ENCODE results near the gene NDUFA7. TPM values are rescaled to one million over a fixed set of nuclear protein-coding genes. Genes with fewer than 3 reads are reported as not detected.

Gene NDUFA7
- total and polyA plus RNA-seq, 2 of the 13 experiments (the other 11 are each of a cell fraction or from before 2014, with no cell fraction given) = 64.5 to 71.5 TPM

DNA sequence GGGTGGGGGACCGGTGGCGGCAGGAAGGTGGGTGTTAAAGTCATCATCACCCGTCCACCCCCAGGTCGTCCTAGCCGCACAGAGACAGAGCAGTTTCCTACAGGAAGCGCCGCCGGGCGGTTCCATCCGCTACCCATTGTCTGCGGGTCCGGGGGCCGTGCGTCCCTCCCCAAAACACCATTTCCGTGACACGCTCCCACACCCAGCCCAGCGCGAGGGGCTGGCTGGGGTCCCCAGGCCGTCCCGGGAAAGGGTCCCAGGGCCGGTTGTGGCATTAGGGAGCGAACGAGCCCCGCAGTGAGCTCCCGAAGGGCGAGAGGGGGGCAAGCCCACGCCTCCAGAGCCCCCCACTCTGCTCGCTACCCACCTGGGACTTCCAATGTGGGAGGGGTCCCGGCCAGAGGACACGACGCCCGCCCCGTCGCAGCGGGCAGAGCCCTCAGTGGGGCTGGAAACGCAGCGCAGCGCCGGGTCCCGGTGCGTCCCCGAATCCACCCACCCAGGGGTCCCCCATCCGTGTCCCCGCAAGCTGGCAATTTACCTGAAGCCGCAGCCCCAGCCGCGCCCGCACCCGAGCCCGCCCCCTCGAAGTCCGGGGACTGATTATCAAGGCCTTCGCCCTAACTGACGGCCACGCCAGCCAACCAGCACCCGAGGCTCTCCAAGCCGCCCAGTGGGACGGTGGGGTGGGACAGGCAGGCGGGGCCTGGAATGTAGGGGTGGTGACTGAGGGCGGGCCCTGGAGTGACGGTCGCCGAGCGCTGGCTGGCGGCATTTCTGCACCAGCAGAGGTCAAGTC is 21.7 kb upstream of the NDUFA7 start, which contains the start of gene KANK3 (continued):
- TF ChIP-seq, protein P1, sequence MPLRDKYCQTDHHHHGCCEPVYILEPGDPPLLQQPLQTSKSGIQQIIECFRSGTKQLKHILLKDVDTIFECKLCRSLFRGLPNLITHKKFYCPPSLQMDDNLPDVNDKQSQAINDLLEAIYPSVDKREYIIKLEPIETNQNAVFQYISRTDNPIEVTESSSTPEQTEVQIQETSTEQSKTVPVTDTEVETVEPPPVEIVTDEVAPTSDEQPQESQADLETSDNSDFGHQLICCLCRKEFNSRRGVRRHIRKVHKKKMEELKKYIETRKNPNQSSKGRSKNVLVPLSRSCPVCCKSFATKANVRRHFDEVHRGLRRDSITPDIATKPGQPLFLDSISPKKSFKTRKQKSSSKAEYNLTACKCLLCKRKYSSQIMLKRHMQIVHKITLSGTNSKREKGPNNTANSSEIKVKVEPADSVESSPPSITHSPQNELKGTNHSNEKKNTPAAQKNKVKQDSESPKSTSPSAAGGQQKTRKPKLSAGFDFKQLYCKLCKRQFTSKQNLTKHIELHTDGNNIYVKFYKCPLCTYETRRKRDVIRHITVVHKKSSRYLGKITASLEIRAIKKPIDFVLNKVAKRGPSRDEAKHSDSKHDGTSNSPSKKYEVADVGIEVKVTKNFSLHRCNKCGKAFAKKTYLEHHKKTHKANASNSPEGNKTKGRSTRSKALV (CRISPR knock-in tag; IDR thresholded peaks at IDR 0.05) = 0 out of 2 replicates have a peak, but pooled peaks have one; percentile 36
- TF ChIP-seq NR2F6 (IDR thresholded peaks at IDR 0.05) = no peak
- TF ChIP-seq NR2F6 (CRISPR knock-in tag; IDR thresholded peaks at IDR 0.05) = peak; percentile 27; the same call in 1 of the 2 replicates
- TF ChIP-seq, protein P2, sequence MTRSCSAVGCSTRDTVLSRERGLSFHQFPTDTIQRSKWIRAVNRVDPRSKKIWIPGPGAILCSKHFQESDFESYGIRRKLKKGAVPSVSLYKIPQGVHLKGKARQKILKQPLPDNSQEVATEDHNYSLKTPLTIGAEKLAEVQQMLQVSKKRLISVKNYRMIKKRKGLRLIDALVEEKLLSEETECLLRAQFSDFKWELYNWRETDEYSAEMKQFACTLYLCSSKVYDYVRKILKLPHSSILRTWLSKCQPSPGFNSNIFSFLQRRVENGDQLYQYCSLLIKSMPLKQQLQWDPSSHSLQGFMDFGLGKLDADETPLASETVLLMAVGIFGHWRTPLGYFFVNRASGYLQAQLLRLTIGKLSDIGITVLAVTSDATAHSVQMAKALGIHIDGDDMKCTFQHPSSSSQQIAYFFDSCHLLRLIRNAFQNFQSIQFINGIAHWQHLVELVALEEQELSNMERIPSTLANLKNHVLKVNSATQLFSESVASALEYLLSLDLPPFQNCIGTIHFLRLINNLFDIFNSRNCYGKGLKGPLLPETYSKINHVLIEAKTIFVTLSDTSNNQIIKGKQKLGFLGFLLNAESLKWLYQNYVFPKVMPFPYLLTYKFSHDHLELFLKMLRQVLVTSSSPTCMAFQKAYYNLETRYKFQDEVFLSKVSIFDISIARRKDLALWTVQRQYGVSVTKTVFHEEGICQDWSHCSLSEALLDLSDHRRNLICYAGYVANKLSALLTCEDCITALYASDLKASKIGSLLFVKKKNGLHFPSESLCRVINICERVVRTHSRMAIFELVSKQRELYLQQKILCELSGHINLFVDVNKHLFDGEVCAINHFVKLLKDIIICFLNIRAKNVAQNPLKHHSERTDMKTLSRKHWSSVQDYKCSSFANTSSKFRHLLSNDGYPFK (CRISPR knock-in tag; IDR thresholded peaks at IDR 0.05; ENCODE audit: borderline replicate concordance) = 0 out of 2 replicates have a peak, but pooled peaks have one; percentile 16
- TF ChIP-seq, protein P3, sequence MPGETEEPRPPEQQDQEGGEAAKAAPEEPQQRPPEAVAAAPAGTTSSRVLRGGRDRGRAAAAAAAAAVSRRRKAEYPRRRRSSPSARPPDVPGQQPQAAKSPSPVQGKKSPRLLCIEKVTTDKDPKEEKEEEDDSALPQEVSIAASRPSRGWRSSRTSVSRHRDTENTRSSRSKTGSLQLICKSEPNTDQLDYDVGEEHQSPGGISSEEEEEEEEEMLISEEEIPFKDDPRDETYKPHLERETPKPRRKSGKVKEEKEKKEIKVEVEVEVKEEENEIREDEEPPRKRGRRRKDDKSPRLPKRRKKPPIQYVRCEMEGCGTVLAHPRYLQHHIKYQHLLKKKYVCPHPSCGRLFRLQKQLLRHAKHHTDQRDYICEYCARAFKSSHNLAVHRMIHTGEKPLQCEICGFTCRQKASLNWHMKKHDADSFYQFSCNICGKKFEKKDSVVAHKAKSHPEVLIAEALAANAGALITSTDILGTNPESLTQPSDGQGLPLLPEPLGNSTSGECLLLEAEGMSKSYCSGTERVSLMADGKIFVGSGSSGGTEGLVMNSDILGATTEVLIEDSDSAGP (CRISPR knock-in tag; IDR thresholded peaks at IDR 0.05; ENCODE audit: borderline replicate concordance) = peak; percentile 38; the same call in 1 of the 2 replicates
- TF ChIP-seq ZNF20 (CRISPR knock-in tag; IDR thresholded peaks at IDR 0.05) = no peak
- no peak for TF ChIP-seq TRIM24 (CRISPR knock-in tag; IDR thresholded peaks at IDR 0.05)
- TF ChIP-seq, protein P4, sequence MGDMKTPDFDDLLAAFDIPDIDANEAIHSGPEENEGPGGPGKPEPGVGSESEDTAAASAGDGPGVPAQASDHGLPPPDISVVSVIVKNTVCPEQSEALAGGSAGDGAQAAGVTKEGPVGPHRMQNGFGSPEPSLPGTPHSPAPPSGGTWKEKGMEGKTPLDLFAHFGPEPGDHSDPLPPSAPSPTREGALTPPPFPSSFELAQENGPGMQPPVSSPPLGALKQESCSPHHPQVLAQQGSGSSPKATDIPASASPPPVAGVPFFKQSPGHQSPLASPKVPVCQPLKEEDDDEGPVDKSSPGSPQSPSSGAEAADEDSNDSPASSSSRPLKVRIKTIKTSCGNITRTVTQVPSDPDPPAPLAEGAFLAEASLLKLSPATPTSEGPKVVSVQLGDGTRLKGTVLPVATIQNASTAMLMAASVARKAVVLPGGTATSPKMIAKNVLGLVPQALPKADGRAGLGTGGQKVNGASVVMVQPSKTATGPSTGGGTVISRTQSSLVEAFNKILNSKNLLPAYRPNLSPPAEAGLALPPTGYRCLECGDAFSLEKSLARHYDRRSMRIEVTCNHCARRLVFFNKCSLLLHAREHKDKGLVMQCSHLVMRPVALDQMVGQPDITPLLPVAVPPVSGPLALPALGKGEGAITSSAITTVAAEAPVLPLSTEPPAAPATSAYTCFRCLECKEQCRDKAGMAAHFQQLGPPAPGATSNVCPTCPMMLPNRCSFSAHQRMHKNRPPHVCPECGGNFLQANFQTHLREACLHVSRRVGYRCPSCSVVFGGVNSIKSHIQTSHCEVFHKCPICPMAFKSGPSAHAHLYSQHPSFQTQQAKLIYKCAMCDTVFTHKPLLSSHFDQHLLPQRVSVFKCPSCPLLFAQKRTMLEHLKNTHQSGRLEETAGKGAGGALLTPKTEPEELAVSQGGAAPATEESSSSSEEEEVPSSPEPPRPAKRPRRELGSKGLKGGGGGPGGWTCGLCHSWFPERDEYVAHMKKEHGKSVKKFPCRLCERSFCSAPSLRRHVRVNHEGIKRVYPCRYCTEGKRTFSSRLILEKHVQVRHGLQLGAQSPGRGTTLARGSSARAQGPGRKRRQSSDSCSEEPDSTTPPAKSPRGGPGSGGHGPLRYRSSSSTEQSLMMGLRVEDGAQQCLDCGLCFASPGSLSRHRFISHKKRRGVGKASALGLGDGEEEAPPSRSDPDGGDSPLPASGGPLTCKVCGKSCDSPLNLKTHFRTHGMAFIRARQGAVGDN (CRISPR knock-in tag; IDR thresholded peaks at IDR 0.05) = peak; percentile 67
- TF ChIP-seq BORCS8-MEF2B (CRISPR knock-in tag; IDR thresholded peaks at IDR 0.05) = 0 out of 2 replicates have a peak, but pooled peaks have one; percentile 53
- TF ChIP-seq MED1 (CRISPR knock-in tag; IDR thresholded peaks at IDR 0.05) = peak; percentile 16; the same call in 1 of the 2 replicates
- no peak for TF ChIP-seq KLF13 (CRISPR knock-in tag; IDR thresholded peaks at IDR 0.05)
- TF ChIP-seq ARNTL (CRISPR knock-in tag; IDR thresholded peaks at IDR 0.05) = no peak
- TF ChIP-seq, protein P5, sequence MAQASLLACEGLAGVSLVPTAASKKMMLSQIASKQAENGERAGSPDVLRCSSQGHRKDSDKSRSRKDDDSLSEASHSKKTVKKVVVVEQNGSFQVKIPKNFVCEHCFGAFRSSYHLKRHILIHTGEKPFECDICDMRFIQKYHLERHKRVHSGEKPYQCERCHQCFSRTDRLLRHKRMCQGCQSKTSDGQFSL (CRISPR knock-in tag; IDR thresholded peaks at IDR 0.05) = peak; percentile 93
- 0 out of 2 replicates have a peak, but pooled peaks have one; percentile 54 for TF ChIP-seq ZMYM2 (CRISPR knock-in tag; IDR thresholded peaks at IDR 0.05)
- TF ChIP-seq GABPB1 (CRISPR knock-in tag; IDR thresholded peaks at IDR 0.05) = peak; percentile 63; the same call in 1 of the 2 replicates
- TF ChIP-seq ZSCAN25 (CRISPR knock-in tag; IDR thresholded peaks at IDR 0.05) = peak; percentile 96

Measured in HepG2 (cell line).